ENCODE results near the gene DTNB.

Gene DTNB

GRCh38 chr2:25673300-25674076, at the start of gene DTNB:
Gene DTNB (minus strand): TSS chr2:25673577. CDS start chr2:25652660, 20,917 bp downstream.
- TF ChIP-seq EP300 (IDR thresholded peaks at IDR 0.05; ENCODE audit: borderline replicate concordance): no peak
- TF ChIP-seq ZBTB7A (IDR thresholded peaks at IDR 0.05; ENCODE audit: low read depth): peak; percentile 65; the same call in 1 of the 2 replicates
- peak; percentile 86 for TF ChIP-seq MAX (IDR thresholded peaks at IDR 0.05)

GRCh38 chr2:25722224-25722623, 48.8 kb upstream of the DTNB start:
- TF ChIP-seq TCF12 (IDR thresholded peaks at IDR 0.05; ENCODE audit: low read depth) (no peak), ZBTB7A (IDR thresholded peaks at IDR 0.05; ENCODE audit: low read depth) (no peak), EGR1 (IDR thresholded peaks at IDR 0.05) (no peak), TAF1 (IDR thresholded peaks at IDR 0.05; ENCODE audit: low read depth) (no peak), CEBPB (IDR thresholded peaks at IDR 0.05) (no peak), RAD21 (IDR thresholded peaks at IDR 0.05; ENCODE audit: low read depth) (no peak), CREB1 (IDR thresholded peaks at IDR 0.05; ENCODE audit: low read depth) (no peak)

GRCh38 chr2:25720575-25720974, 47.2 kb upstream of the DTNB start:
- no peak for TF ChIP-seq RAD21 (IDR thresholded peaks at IDR 0.05; ENCODE audit: low read depth)
- TF ChIP-seq ZBTB7A (IDR thresholded peaks at IDR 0.05; ENCODE audit: low read depth): no peak
- TF ChIP-seq NFIC (IDR thresholded peaks at IDR 0.05): no peak
- no peak for TF ChIP-seq TCF12 (IDR thresholded peaks at IDR 0.05; ENCODE audit: low read depth)
- no peak for TF ChIP-seq EP300 (IDR thresholded peaks at IDR 0.05; ENCODE audit: borderline replicate concordance)

- TF ChIP-seq CREB1 (IDR thresholded peaks at IDR 0.05; ENCODE audit: low read depth) (no peak), EGR1 (IDR thresholded peaks at IDR 0.05) (no peak), TCF12 (IDR thresholded peaks at IDR 0.05; ENCODE audit: low read depth) (no peak), NFIC (IDR thresholded peaks at IDR 0.05) (no peak), EP300 (IDR thresholded peaks at IDR 0.05; ENCODE audit: borderline replicate concordance) (no peak), CEBPB (IDR thresholded peaks at IDR 0.05) (no peak), TAF1 (IDR thresholded peaks at IDR 0.05; ENCODE audit: low read depth) (no peak), RAD21 (IDR thresholded peaks at IDR 0.05; ENCODE audit: low read depth) (peak; percentile 35; the same call in 1 of the 2 replicates)
Observed at GRCh38 chr2:25714740-25715139, 41.4 kb upstream of the DTNB start.

- TF ChIP-seq FOXM1 (IDR thresholded peaks at IDR 0.05; ENCODE audit: borderline replicate concordance, low read depth) (no peak), USF1 (IDR thresholded peaks at IDR 0.05) (no peak), CEBPB (IDR thresholded peaks at IDR 0.05) (no peak), ZBTB7A (IDR thresholded peaks at IDR 0.05; ENCODE audit: low read depth) (no peak), EGR1 (IDR thresholded peaks at IDR 0.05) (no peak), MAX (IDR thresholded peaks at IDR 0.05) (no peak), TAF1 (IDR thresholded peaks at IDR 0.05; ENCODE audit: low read depth) (no peak), REST (IDR thresholded peaks at IDR 0.05; ENCODE audit: low read depth) (no peak), RAD21 (IDR thresholded peaks at IDR 0.05; ENCODE audit: low read depth) (no peak), NFIC (IDR thresholded peaks at IDR 0.05) (no peak), EP300 (IDR thresholded peaks at IDR 0.05; ENCODE audit: borderline replicate concordance) (no peak)
Observed at GRCh38 chr2:25712455-25712854, 39.1 kb upstream of the DTNB start.

GRCh38 chr2:25711675-25712354, 38.4 kb upstream of the DTNB start:
- TF ChIP-seq FOXM1 (IDR thresholded peaks at IDR 0.05; ENCODE audit: borderline replicate concordance, low read depth): no peak
- no peak for TF ChIP-seq ZBTB7A (IDR thresholded peaks at IDR 0.05; ENCODE audit: low read depth)
- no peak for TF ChIP-seq CREB1 (IDR thresholded peaks at IDR 0.05; ENCODE audit: low read depth)
- no peak for TF ChIP-seq TEAD4 (IDR thresholded peaks at IDR 0.05)
- TF ChIP-seq MAX (IDR thresholded peaks at IDR 0.05): no peak
- no peak for TF ChIP-seq TCF12 (IDR thresholded peaks at IDR 0.05; ENCODE audit: low read depth)

GRCh38 chr2:25710750-25711149, 37.4 kb upstream of the DTNB start:
- TF ChIP-seq USF1 (IDR thresholded peaks at IDR 0.05) (no peak), EP300 (IDR thresholded peaks at IDR 0.05; ENCODE audit: borderline replicate concordance) (no peak), CEBPB (IDR thresholded peaks at IDR 0.05) (no peak), FOXM1 (IDR thresholded peaks at IDR 0.05; ENCODE audit: borderline replicate concordance, low read depth) (no peak), YY1 (IDR thresholded peaks at IDR 0.05; ENCODE audit: low read depth) (no peak), RAD21 (IDR thresholded peaks at IDR 0.05; ENCODE audit: low read depth) (no peak), EGR1 (IDR thresholded peaks at IDR 0.05) (no peak), ZBTB7A (IDR thresholded peaks at IDR 0.05; ENCODE audit: low read depth) (no peak), NFIC (IDR thresholded peaks at IDR 0.05) (no peak), TAF1 (IDR thresholded peaks at IDR 0.05; ENCODE audit: low read depth) (no peak), TEAD4 (IDR thresholded peaks at IDR 0.05) (no peak), MAX (IDR thresholded peaks at IDR 0.05) (no peak), CREB1 (IDR thresholded peaks at IDR 0.05; ENCODE audit: low read depth) (no peak), REST (IDR thresholded peaks at IDR 0.05; ENCODE audit: low read depth) (no peak), TCF12 (IDR thresholded peaks at IDR 0.05; ENCODE audit: low read depth) (no peak)
